Activated naive CD4-positive, alpha-beta T cell treated with Interleukin-2 at 50 U/mL for 16 hours (primary cell): Measurements from ENCODE around the gene OLFM4.
"Not testable (repeated sequence)": the region's sequence is repeated elsewhere in the genome, so short reads cannot be mapped to it uniquely, and the experiment has no call there.

ENCODE experiments used
- DNase-seq: peaks from one replicate; pipeline ENCODE4 v3.0.0-alpha.2; 2020

Gene OLFM4

GRCh38 chr13:53028637-53029203 is at the start of gene OLFM4:
OLFM4 (plus strand) TSS chr13:53028813; CDS start chr13:53028837, 24 bp downstream.
- DNase-seq = no peak

GRCh38 chr13:52978989-52979388 is 49.6 kb upstream of the OLFM4 start:
- no peak for DNase-seq

GRCh38 chr13:52980695-52981094 is 47.9 kb upstream of the OLFM4 start:
- no peak for DNase-seq

- no peak for DNase-seq
These were observed 44.8 kb upstream of the OLFM4 start for GRCh38 chr13:52983836-52984235.

- DNase-seq = no peak
These were observed 43.7 kb upstream of the OLFM4 start for GRCh38 chr13:52984881-52985363.

- no peak for DNase-seq
These were observed 37.1 kb upstream of the OLFM4 start for GRCh38 chr13:52991344-52992020.

- no peak for DNase-seq
These were observed 36.5 kb upstream of the OLFM4 start for GRCh38 chr13:52992110-52992509.

- no peak for DNase-seq
These were observed 34.6 kb upstream of the OLFM4 start for GRCh38 chr13:52994051-52994450.

- no peak for DNase-seq
These were observed 33.7 kb upstream of the OLFM4 start for GRCh38 chr13:52994865-52995264.

- DNase-seq = no peak
These were observed 32.7 kb upstream of the OLFM4 start for GRCh38 chr13:52995946-52996345.

GRCh38 chr13:52997951-52998876 is 30.4 kb upstream of the OLFM4 start:
- no peak for DNase-seq

GRCh38 chr13:52999093-52999696 is 29.4 kb upstream of the OLFM4 start:
- DNase-seq = no peak

- DNase-seq = no peak
These were observed 27.0 kb upstream of the OLFM4 start for GRCh38 chr13:53001444-53002225.

GRCh38 chr13:53004573-53004972 is 24.0 kb upstream of the OLFM4 start:
- DNase-seq = no peak

GRCh38 chr13:53005626-53006025 is 23.0 kb upstream of the OLFM4 start:
- no peak for DNase-seq

GRCh38 chr13:53007872-53008271 is 20.7 kb upstream of the OLFM4 start:
- no peak for DNase-seq

GRCh38 chr13:53010374-53011105 is 18.1 kb upstream of the OLFM4 start:
- no peak for DNase-seq

- no peak for DNase-seq
These were observed 15.9 kb upstream of the OLFM4 start for GRCh38 chr13:53012707-53013106.

- no peak for DNase-seq
These were observed 15.5 kb upstream of the OLFM4 start for GRCh38 chr13:53013113-53013512.

GRCh38 chr13:53014018-53014417 is 14.6 kb upstream of the OLFM4 start:
- DNase-seq = not testable (repeated sequence)
